ENCODE measurements around the gene MOB3B.

The MOB3B gene

DNA sequence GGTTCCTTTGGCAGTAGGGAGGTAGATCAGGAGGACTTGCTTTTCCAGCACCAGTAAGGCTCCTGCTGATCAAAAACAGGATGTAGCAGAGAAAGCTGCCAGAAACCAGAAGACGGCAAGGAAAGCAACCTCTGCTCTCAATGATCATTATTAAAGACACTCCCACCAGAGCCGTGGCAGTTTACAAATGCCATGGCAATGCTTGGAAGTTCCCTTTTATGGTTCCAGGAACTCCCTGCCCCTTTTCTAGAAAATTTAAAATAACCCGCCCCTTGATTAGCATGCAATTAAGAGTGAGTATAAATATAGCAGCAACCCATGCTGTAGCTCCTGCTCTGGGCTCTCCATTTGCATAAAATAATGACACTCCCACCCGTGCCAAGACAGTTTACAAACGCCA is 248.8 kb downstream of the MOB3B start:
- no peak for DNase-seq
- H3K9me3 ChIP-seq (ENCODE audit: control insufficient read depth, low read length), result no peaks in the 10 kb centered on the region
- H3K36me3 ChIP-seq (ENCODE audit: control insufficient read depth, insufficient read depth, low read length), result no peaks in the 10 kb centered on the region
- H3K27me3 ChIP-seq (replicated peaks; ENCODE audit: control insufficient read depth, insufficient read depth, low read length, poor library complexity, severe bottlenecking), result no peaks in the 10 kb centered on the region
- H3K27ac ChIP-seq (ENCODE audit: insufficient read depth, low read length, poor library complexity, severe bottlenecking), result no peak overlapping the region
- H3K4me3 ChIP-seq (ENCODE audit: insufficient read depth, low read depth, low read length, poor library complexity, severe bottlenecking), result no peak overlapping the region
- no peaks in the 10 kb centered on the region for H3K4me1 ChIP-seq (ENCODE audit: control insufficient read depth, insufficient read depth, low read length, poor library complexity, severe bottlenecking)

GRCh38 chr9:27280249-27280648 is 249.4 kb downstream of the MOB3B start:
- no peaks in the 10 kb centered on the region for H3K9me3 ChIP-seq (ENCODE audit: control insufficient read depth, low read length)
- H3K4me3 ChIP-seq (ENCODE audit: insufficient read depth, low read depth, low read length, poor library complexity, severe bottlenecking), result no peak overlapping the region
- H3K4me1 ChIP-seq (ENCODE audit: control insufficient read depth, insufficient read depth, low read length, poor library complexity, severe bottlenecking), result no peaks in the 10 kb centered on the region
- H3K27ac ChIP-seq (ENCODE audit: insufficient read depth, low read length, poor library complexity, severe bottlenecking), result no peak overlapping the region
- H3K36me3 ChIP-seq (ENCODE audit: control insufficient read depth, insufficient read depth, low read length), result no peaks in the 10 kb centered on the region
- DNase-seq, result no peak
- H3K27me3 ChIP-seq (replicated peaks; ENCODE audit: control insufficient read depth, insufficient read depth, low read length, poor library complexity, severe bottlenecking), result no peaks in the 10 kb centered on the region

GRCh38 chr9:27279611-27280010 is 250.0 kb downstream of the MOB3B start:
- H3K27me3 ChIP-seq (replicated peaks; ENCODE audit: control insufficient read depth, insufficient read depth, low read length, poor library complexity, severe bottlenecking), result no peaks in the 10 kb centered on the region
- H3K27ac ChIP-seq (ENCODE audit: insufficient read depth, low read length, poor library complexity, severe bottlenecking), result no peak overlapping the region
- no peak for DNase-seq
- no peaks in the 10 kb centered on the region for H3K4me1 ChIP-seq (ENCODE audit: control insufficient read depth, insufficient read depth, low read length, poor library complexity, severe bottlenecking)
- no peak overlapping the region for H3K4me3 ChIP-seq (ENCODE audit: insufficient read depth, low read depth, low read length, poor library complexity, severe bottlenecking)
- H3K9me3 ChIP-seq (ENCODE audit: control insufficient read depth, low read length), result no peaks in the 10 kb centered on the region
- H3K36me3 ChIP-seq (ENCODE audit: control insufficient read depth, insufficient read depth, low read length), result no peaks in the 10 kb centered on the region

GRCh38 chr9:27278374-27278773 is 251.2 kb downstream of the MOB3B start:
- Histone ChIP-seq H3K9me3 (ENCODE audit: control insufficient read depth, low read length) (no peaks in the 10 kb centered on the region), H3K36me3 (ENCODE audit: control insufficient read depth, insufficient read depth, low read length) (no peaks in the 10 kb centered on the region), H3K4me3 (ENCODE audit: insufficient read depth, low read depth, low read length, poor library complexity, severe bottlenecking) (no peak overlapping the region), H3K27ac (ENCODE audit: insufficient read depth, low read length, poor library complexity, severe bottlenecking) (no peak overlapping the region), H3K4me1 (ENCODE audit: control insufficient read depth, insufficient read depth, low read length, poor library complexity, severe bottlenecking) (no peaks in the 10 kb centered on the region), H3K27me3 (replicated peaks; ENCODE audit: control insufficient read depth, insufficient read depth, low read length, poor library complexity, severe bottlenecking) (no peaks in the 10 kb centered on the region)
- DNase-seq, result no peak

DNA sequence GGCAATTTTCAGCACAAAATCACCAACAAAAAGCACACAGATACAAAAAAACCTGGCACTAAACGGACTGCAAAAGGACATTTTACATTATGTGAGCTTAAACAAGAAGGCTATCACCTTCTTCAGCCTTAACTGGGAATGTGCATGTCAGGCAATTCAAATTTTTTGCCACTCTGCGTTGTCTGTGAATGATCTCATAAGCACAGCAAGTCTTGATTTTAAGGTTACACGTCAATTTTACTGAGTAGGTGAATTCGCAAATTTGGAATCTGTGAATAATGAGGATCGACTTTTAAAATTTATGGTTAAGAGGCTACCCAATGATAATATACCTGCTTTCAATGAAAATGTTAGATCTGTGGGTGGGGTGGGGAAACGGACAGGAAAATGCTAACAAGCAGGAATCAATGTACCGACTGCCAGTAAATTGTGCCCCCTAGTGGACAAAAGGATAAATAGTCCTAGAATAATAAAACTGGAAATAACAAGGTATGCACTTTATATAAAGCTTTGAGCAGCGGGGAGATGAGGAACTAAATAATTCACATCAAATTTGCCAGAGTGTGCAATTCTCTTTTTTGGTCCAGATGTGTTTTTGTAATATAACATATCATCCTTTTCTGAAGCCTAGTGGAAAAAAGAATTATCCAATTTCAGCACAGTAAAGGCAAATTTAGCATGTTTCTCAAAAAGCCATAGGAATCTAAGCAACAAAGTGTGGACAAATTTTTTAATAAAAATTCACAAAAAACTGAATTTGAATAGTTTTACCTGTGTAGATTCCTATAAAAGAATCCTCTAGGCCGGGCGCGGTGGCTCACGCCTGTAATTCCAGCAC is 253.2 kb downstream of the MOB3B start:
- no peaks in the 10 kb centered on the region for H3K36me3 ChIP-seq (ENCODE audit: control insufficient read depth, insufficient read depth, low read length)
- no peak for DNase-seq
- H3K4me1 ChIP-seq (ENCODE audit: control insufficient read depth, insufficient read depth, low read length, poor library complexity, severe bottlenecking), result no peaks in the 10 kb centered on the region
- no peak overlapping the region for H3K27ac ChIP-seq (ENCODE audit: insufficient read depth, low read length, poor library complexity, severe bottlenecking)
- no peaks in the 10 kb centered on the region for H3K9me3 ChIP-seq (ENCODE audit: control insufficient read depth, low read length)
- no peaks in the 10 kb centered on the region for H3K27me3 ChIP-seq (replicated peaks; ENCODE audit: control insufficient read depth, insufficient read depth, low read length, poor library complexity, severe bottlenecking)
- H3K4me3 ChIP-seq (ENCODE audit: insufficient read depth, low read depth, low read length, poor library complexity, severe bottlenecking), result no peak overlapping the region
